Lower leg skin (tissue), 3 donors: ENCODE results near the gene ITLN2.

Experiments used
- POLR2A ChIP-seq, 2 donors: fragments of 450-650 bp; IDR thresholded peaks; one replicate each; pipeline ENCODE4 v1.6.1; 2016 to 2017; ENCODE audit warnings: antibody characterized with exemption in 2 of 2, mild to moderate bottlenecking in 1 of 2, moderate library complexity in 1 of 2
- TF ChIP-seq, protein P1 (sequence below), 3 donors: fragments of 450-650 bp; IDR thresholded peaks; one replicate each; pipeline ENCODE4 v1.5.1; 2016; ENCODE audit warnings: antibody characterized with exemption in 3 of 3, mild to moderate bottlenecking in 3 of 3, moderate library complexity in 2 of 3

GRCh38 chr1:160978510-160978927, 23.9 kb upstream of the ITLN2 start:
- TF ChIP-seq, protein P1, sequence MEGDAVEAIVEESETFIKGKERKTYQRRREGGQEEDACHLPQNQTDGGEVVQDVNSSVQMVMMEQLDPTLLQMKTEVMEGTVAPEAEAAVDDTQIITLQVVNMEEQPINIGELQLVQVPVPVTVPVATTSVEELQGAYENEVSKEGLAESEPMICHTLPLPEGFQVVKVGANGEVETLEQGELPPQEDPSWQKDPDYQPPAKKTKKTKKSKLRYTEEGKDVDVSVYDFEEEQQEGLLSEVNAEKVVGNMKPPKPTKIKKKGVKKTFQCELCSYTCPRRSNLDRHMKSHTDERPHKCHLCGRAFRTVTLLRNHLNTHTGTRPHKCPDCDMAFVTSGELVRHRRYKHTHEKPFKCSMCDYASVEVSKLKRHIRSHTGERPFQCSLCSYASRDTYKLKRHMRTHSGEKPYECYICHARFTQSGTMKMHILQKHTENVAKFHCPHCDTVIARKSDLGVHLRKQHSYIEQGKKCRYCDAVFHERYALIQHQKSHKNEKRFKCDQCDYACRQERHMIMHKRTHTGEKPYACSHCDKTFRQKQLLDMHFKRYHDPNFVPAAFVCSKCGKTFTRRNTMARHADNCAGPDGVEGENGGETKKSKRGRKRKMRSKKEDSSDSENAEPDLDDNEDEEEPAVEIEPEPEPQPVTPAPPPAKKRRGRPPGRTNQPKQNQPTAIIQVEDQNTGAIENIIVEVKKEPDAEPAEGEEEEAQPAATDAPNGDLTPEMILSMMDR (IDR thresholded peaks at IDR 0.05) = no peak
- no peak for TF ChIP-seq POLR2A (IDR thresholded peaks at IDR 0.05)
